Measurements from ENCODE around the gene PROK2. TPM values are rescaled to one million over a fixed set of nuclear protein-coding genes. Genes with fewer than 3 reads are reported as not detected.

The PROK2 gene
- 1 to 10 TPM in 1 of 2 donors, under 1 TPM in 1; 0.65 to 1.5 TPM for total RNA-seq
- 3.2 to 4.3 reads per million in 2 donors for total RNA-seq

GRCh38 chr3:71784914-71785531 lies at the start of gene PROK2:
PROK2 (minus strand) TSS chr3:71785148; CDS start chr3:71785052, 96 bp downstream.
- peaks cover 41% of the 10 kb centered on the region for H3K27me3 Mint-ChIP-seq
- peaks cover 13% of the 10 kb centered on the region for H3K4me1 Mint-ChIP-seq
- no peak within 1 kb of the TSS for H3K27ac Mint-ChIP-seq

DNA sequence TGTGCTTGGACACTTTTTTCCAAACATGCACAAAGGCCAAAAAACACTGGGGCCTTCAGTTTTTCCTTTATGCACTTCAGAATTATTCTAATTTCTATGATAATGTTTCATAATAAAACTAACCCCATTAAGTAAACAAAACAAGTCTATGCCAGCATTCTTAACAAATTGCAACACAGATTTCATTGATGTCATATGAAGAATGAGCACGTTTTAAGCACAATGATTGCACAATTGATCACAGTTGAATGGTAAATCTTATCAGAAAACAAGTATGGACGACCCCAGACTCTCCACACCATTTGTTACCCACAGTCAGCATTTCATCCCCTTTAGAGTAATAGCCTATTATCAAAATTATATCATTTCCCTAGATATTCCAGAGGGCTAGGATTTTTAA lies 46.7 kb upstream of the PROK2 start:
- DNase-seq (no peak), ATAC-seq (no peak)
- Mint-ChIP-seq H3K27ac (no peak overlapping the region), H3K4me3 (no peak overlapping the region), H3K4me1 (peaks cover 2% of the 10 kb centered on the region), H3K27me3 (peaks cover 17% of the 10 kb centered on the region), H3K36me3 (ENCODE audit: low read depth) (no peaks in the 10 kb centered on the region)
- H3K9me3 ChIP-seq (ENCODE audit: control insufficient read depth, low read length, poor library complexity, severe bottlenecking), result no peaks in the 10 kb centered on the region

More at GRCh38 chr3:71784914-71785531, at the start of gene PROK2:
- no peaks in the 10 kb centered on the region for H3K9me3 ChIP-seq (ENCODE audit: control insufficient read depth, low read length, poor library complexity, severe bottlenecking)
- Mint-ChIP-seq H3K4me3 (peak within 1 kb of the TSS; percentile 89), H3K36me3 (ENCODE audit: low read depth) (no peaks in the 10 kb centered on the region)
- DNase-seq (peak in 2 of 3 donors; percentile 13 to 27), ATAC-seq (peak; percentile 75)

DNA sequence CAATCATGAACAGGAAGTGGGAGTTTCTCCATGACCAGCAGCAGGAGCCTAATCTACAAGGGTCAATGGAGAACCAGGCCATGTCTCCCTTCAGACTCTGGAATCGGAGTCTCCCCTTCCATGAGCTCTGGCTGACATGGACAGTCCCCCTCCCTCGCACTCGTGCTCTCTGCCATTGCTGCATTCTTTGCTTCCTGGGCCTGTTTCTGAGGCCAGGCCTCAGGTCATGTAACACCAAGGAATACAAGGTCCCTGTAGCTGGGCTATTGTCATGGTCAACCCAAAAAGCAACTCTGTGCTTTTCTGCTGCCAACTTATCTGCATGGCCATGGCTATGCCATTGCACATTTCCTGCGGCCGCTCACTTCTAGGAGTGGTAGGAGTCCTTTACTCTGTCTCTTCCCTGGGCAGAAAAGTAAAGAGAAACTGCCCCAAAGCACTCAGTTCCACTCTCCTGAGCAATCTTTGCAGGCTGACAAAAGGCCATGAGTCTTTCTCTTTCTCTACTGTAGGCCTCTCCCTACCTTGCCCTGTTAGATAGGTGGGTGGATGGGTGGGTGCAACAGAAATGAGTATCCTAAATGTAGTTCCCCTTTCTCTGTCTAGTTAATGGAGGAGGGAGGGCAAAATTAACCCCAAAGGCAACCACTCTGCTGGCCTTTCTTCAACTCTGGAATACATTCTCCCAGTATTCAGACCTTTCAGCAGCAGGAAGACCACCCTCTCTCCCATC lies 40.8 kb upstream of the PROK2 start:
- Mint-ChIP-seq H3K4me3 (no peak overlapping the region), H3K4me1 (peaks cover 5% of the 10 kb centered on the region), H3K27ac (no peak overlapping the region), H3K36me3 (ENCODE audit: low read depth) (no peaks in the 10 kb centered on the region), H3K27me3 (peaks cover 25% of the 10 kb centered on the region)
- no peak for DNase-seq
- no peaks in the 10 kb centered on the region for H3K9me3 ChIP-seq (ENCODE audit: control insufficient read depth, low read length, poor library complexity, severe bottlenecking)
- no peak for ATAC-seq

DNA sequence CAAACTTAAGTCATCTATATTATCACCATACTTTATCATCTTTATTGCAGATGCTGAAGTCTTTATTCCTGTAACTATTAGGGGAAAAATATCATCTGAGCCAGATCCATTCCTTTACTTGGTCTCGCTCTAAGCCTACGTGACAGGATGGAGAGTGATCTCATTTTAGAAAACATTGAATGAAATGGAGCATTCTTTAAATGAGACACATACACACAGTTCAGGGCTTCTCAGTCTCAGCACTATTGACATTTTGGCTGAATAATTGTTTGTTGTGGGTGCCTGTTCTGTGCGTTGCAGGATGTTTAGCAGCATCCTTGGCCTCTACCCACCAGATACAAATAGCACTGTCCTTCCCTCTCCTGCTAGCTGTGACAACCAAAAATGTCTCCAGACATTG lies 36.2 kb upstream of the PROK2 start:
- Mint-ChIP-seq H3K4me3 (no peak overlapping the region), H3K27me3 (peaks cover 19% of the 10 kb centered on the region)
- no peak for DNase-seq

GRCh38 chr3:71817262-71817661 lies 32.3 kb upstream of the PROK2 start:
- H3K27ac Mint-ChIP-seq, result no peak overlapping the region
- no peaks in the 10 kb centered on the region for H3K36me3 Mint-ChIP-seq (ENCODE audit: low read depth)
- no peaks in the 10 kb centered on the region for H3K9me3 ChIP-seq (ENCODE audit: control insufficient read depth, low read length, poor library complexity, severe bottlenecking)
- H3K27me3 Mint-ChIP-seq, result peaks cover 14% of the 10 kb centered on the region
- DNase-seq, result no peak
- no peak for ATAC-seq
- no peaks in the 10 kb centered on the region for H3K4me1 Mint-ChIP-seq
- no peak overlapping the region for H3K4me3 Mint-ChIP-seq

More for the DNA sequence above, 36.2 kb upstream of the PROK2 start:
- no peaks in the 10 kb centered on the region for H3K9me3 ChIP-seq (ENCODE audit: control insufficient read depth, low read length, poor library complexity, severe bottlenecking)
- Mint-ChIP-seq H3K27ac (no peak overlapping the region), H3K4me1 (peaks cover 3% of the 10 kb centered on the region), H3K36me3 (ENCODE audit: low read depth) (no peaks in the 10 kb centered on the region)
- ATAC-seq, result no peak

- no peak overlapping the region for H3K27ac Mint-ChIP-seq
- DNase-seq (no peak), ATAC-seq (no peak)
- H3K36me3 Mint-ChIP-seq (ENCODE audit: low read depth), result no peaks in the 10 kb centered on the region
- H3K4me3 Mint-ChIP-seq, result no peak overlapping the region
- no peaks in the 10 kb centered on the region for H3K4me1 Mint-ChIP-seq
- H3K9me3 ChIP-seq (ENCODE audit: control insufficient read depth, low read length, poor library complexity, severe bottlenecking), result no peaks in the 10 kb centered on the region
- peaks cover 16% of the 10 kb centered on the region for H3K27me3 Mint-ChIP-seq
Observed at GRCh38 chr3:71816767-71817156, 31.8 kb upstream of the PROK2 start.

GRCh38 chr3:71815340-71816067 lies 30.6 kb upstream of the PROK2 start:
- H3K27ac Mint-ChIP-seq, result no peak overlapping the region
- no peak for DNase-seq
- no peaks in the 10 kb centered on the region for H3K9me3 ChIP-seq (ENCODE audit: control insufficient read depth, low read length, poor library complexity, severe bottlenecking)
- no peak for ATAC-seq
- no peak overlapping the region for H3K4me3 Mint-ChIP-seq
- H3K4me1 Mint-ChIP-seq, result no peaks in the 10 kb centered on the region
- H3K36me3 Mint-ChIP-seq (ENCODE audit: low read depth), result no peaks in the 10 kb centered on the region
- peaks cover 5% of the 10 kb centered on the region for H3K27me3 Mint-ChIP-seq

GRCh38 chr3:71813704-71814103 lies 28.8 kb upstream of the PROK2 start:
- H3K4me3 Mint-ChIP-seq, result no peak overlapping the region
- DNase-seq (no peak), ATAC-seq (no peak)
- peaks cover 5% of the 10 kb centered on the region for H3K27me3 Mint-ChIP-seq
- no peaks in the 10 kb centered on the region for H3K4me1 Mint-ChIP-seq
- no peak overlapping the region for H3K27ac Mint-ChIP-seq
- no peaks in the 10 kb centered on the region for H3K36me3 Mint-ChIP-seq (ENCODE audit: low read depth)
- no peaks in the 10 kb centered on the region for H3K9me3 ChIP-seq (ENCODE audit: control insufficient read depth, low read length, poor library complexity, severe bottlenecking)

GRCh38 chr3:71813073-71813472 lies 28.1 kb upstream of the PROK2 start:
- Mint-ChIP-seq H3K36me3 (ENCODE audit: low read depth) (no peaks in the 10 kb centered on the region), H3K4me1 (no peaks in the 10 kb centered on the region), H3K4me3 (no peak overlapping the region), H3K27ac (no peak overlapping the region), H3K27me3 (peaks cover 5% of the 10 kb centered on the region)
- no peaks in the 10 kb centered on the region for H3K9me3 ChIP-seq (ENCODE audit: control insufficient read depth, low read length, poor library complexity, severe bottlenecking)
- ATAC-seq (no peak), DNase-seq (no peak)

- no peak for ATAC-seq
- Mint-ChIP-seq H3K4me1 (no peaks in the 10 kb centered on the region), H3K27me3 (peaks cover 15% of the 10 kb centered on the region)
Observed at GRCh38 chr3:71810056-71810455, 25.1 kb upstream of the PROK2 start.

GRCh38 chr3:71809321-71810026 lies 24.5 kb upstream of the PROK2 start:
- no peaks in the 10 kb centered on the region for H3K36me3 Mint-ChIP-seq (ENCODE audit: low read depth)
- H3K9me3 ChIP-seq (ENCODE audit: control insufficient read depth, low read length, poor library complexity, severe bottlenecking), result no peaks in the 10 kb centered on the region
- DNase-seq (no peak), ATAC-seq (no peak)
- no peaks in the 10 kb centered on the region for H3K4me1 Mint-ChIP-seq
- no peak overlapping the region for H3K27ac Mint-ChIP-seq
- no peak overlapping the region for H3K4me3 Mint-ChIP-seq
- H3K27me3 Mint-ChIP-seq, result peaks cover 17% of the 10 kb centered on the region

More at GRCh38 chr3:71810056-71810455, 25.1 kb upstream of the PROK2 start:
- no peak for DNase-seq
- H3K27ac Mint-ChIP-seq, result no peak overlapping the region
- no peak overlapping the region for H3K4me3 Mint-ChIP-seq
- no peaks in the 10 kb centered on the region for H3K9me3 ChIP-seq (ENCODE audit: control insufficient read depth, low read length, poor library complexity, severe bottlenecking)
- H3K36me3 Mint-ChIP-seq (ENCODE audit: low read depth), result no peaks in the 10 kb centered on the region

- no peaks in the 10 kb centered on the region for H3K36me3 Mint-ChIP-seq (ENCODE audit: low read depth)
- H3K9me3 ChIP-seq (ENCODE audit: control insufficient read depth, low read length, poor library complexity, severe bottlenecking), result no peaks in the 10 kb centered on the region
- H3K27ac Mint-ChIP-seq, result no peak overlapping the region
- no peaks in the 10 kb centered on the region for H3K4me1 Mint-ChIP-seq
- ATAC-seq (no peak), DNase-seq (no peak)
- no peak overlapping the region for H3K4me3 Mint-ChIP-seq
- H3K27me3 Mint-ChIP-seq, result peaks cover 29% of the 10 kb centered on the region
Observed at GRCh38 chr3:71806736-71807135, 21.8 kb upstream of the PROK2 start.

- DNase-seq (no peak), ATAC-seq (no peak)
- Mint-ChIP-seq H3K36me3 (ENCODE audit: low read depth) (no peaks in the 10 kb centered on the region), H3K4me3 (no peak overlapping the region), H3K4me1 (no peaks in the 10 kb centered on the region), H3K27ac (no peak overlapping the region), H3K27me3 (peaks cover 31% of the 10 kb centered on the region)
- H3K9me3 ChIP-seq (ENCODE audit: control insufficient read depth, low read length, poor library complexity, severe bottlenecking), result no peaks in the 10 kb centered on the region
Observed at GRCh38 chr3:71805691-71806090, 20.7 kb upstream of the PROK2 start.
